ENCODE results near the gene LATS1.

- no peak for TF ChIP-seq EP300 (IDR thresholded peaks at IDR 0.05; ENCODE audit: borderline replicate concordance in 1 of 2, control insufficient read depth in 1 of 2, low read depth in 2 of 2, low read length in 2 of 2)
- TF ChIP-seq ZSCAN29 (IDR thresholded peaks at IDR 0.05) = no peak
- TF ChIP-seq CTCF (IDR thresholded peaks at IDR 0.05 in 2 of 3, conservative IDR thresholded peaks at IDR 0.05 in 1 of 3; ENCODE audit: control insufficient read depth in 2 of 3, extremely low read depth in 1 of 3, insufficient read depth in 1 of 3, low read depth in 3 of 3, low read length in 3 of 3) = peak in 2 of 3 experiments; percentile 49 to 54; a peak in 5 of 6 replicates
- peak; percentile 66 for TF ChIP-seq MAX (IDR thresholded peaks at IDR 0.05; ENCODE audit: low read depth, low read length)
- TF ChIP-seq SUPT20H (IDR thresholded peaks at IDR 0.05; ENCODE audit: borderline replicate concordance, control insufficient read depth, low read depth, low read length) = no peak
- TF ChIP-seq DPF2 (IDR thresholded peaks at IDR 0.05) = no peak
- TF ChIP-seq SUZ12 (IDR thresholded peaks at IDR 0.05; ENCODE audit: unreplicated experiment) = no peak
- no peak for TF ChIP-seq SMC3 (IDR thresholded peaks at IDR 0.05; ENCODE audit: borderline replicate concordance, low read length)
Observed at GRCh38 chr6:149746147-149746946, 28.4 kb upstream of the LATS1 start, which contains the start of gene NUP43.

Measured in GM12878 (cell line).